HG03280 (cell line): ENCODE results near the gene NEB.
"Not testable (repeated sequence)": the region's sequence is repeated elsewhere in the genome, so short reads cannot be mapped to it uniquely, and the experiment has no call there.

Experiments
- ATAC-seq: cut with Tn5 transposase; IDR thresholded peaks from one replicate; pipeline ENCODE4 v1.9.1; 2021; ENCODE audit warnings: mild to moderate bottlenecking, moderate library complexity; ENCODE audit not compliant: unreplicated experiment

Gene NEB

GRCh38 chr2:151657667-151658076 lies 76.6 kb downstream of the NEB start:
- ATAC-seq: no peak

GRCh38 chr2:151655663-151656398 lies 78.4 kb downstream of the NEB start:
- ATAC-seq: no peak

- no peak for ATAC-seq
Observed at GRCh38 chr2:151654891-151655290, 79.4 kb downstream of the NEB start.

DNA sequence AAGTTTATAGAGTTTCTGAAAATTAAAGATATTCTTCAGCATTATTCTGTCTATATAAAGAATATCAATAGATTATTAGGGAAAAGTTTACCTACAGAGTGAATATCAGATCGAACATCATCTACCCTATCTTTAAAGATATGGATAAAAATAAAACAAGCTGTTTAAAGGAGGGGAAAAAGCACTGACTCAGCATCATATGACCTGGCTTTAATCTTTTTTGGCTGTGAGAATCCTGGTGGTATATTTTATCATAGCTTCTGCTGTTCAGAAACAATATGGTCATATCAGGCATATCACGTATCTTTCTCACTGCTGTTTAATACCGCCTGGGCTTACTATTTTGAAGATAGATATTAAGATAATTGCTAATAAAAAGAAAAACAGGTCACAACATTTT lies 80.2 kb downstream of the NEB start:
- no peak for ATAC-seq

- no peak for ATAC-seq
Observed at GRCh38 chr2:151651274-151651673, 83.0 kb downstream of the NEB start.

DNA sequence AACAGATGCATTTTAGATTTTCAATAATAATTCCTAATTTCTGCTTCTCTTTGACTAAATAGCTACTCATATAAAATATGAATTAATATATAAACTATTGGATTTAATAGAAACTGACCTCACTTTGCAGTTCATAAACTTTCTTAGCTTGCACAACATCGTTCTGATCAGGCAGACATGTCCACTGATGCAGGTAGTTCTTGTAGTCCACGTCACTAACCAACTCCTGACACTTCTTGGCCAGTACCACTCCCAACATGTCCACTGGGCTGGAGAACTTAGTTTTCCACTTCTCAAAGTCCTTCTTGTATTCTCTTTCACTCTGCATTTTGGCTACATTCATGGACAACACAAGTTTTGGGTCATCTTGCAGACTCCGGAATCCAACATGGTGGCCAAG lies 83.8 kb downstream of the NEB start:
- ATAC-seq: no peak

- no peak for ATAC-seq
Observed at GRCh38 chr2:151649966-151650365, 84.3 kb downstream of the NEB start.

DNA sequence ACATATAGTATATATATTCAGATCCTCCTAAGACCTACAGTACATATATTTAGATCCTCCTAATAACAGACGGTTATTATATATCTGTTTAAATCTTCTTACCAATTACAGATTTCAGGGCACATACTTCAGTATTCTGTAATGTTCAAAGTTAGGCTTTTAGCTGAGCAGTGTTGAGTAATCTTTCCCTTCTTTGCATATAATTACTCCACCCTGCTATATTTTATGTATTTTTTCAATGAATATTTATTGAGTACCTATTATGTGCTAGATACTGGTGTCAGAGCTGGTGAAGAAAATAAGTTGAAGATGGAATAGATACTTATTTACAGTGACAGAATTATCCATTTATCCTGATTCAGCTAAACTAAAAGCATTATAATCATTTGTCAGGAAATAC lies 84.9 kb downstream of the NEB start:
- ATAC-seq: no peak

GRCh38 chr2:151646512-151646911 lies 87.8 kb downstream of the NEB start:
- not testable (repeated sequence) for ATAC-seq

- no peak for ATAC-seq
Observed at GRCh38 chr2:151644580-151644979, 89.7 kb downstream of the NEB start.

GRCh38 chr2:151641895-151642294 lies 92.4 kb downstream of the NEB start:
- not testable (repeated sequence) for ATAC-seq

DNA sequence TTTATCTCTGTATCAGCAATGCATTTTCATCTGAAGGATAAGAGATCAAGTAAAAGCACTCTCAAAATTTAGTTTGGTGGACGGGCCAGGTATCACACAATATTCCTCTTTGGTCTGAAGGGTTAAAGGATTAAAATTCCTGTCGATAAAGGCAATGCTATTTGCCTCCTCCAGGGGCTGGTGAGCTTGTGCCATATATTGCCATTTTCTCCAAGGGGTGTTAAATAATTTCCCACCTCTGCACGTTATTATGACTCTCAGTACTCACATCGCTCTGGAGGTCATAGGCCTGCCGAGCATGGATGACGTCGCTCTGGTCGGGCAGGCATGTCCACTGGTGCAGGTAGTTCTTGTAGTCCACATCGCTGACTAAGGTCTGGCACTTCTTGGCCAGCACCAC lies 94.2 kb downstream of the NEB start:
- ATAC-seq: no peak

DNA sequence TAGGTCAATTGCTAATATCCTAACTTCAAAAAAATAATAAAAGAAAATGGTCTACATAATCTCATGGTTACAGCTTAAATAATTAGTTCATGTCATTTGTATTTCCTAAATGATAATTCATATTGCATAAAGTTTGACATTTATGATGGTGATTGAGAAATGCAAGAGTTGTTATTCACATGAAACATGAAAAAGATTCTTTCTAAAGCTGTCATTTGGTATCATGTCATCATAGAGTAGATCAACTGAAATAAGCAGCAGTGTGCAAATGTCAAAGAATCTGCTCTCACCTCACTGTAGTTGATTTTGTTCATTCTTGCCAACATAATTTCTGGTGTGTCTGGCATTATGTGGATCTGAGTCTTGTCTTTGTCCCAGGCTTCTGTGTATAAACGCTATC lies 95.3 kb downstream of the NEB start:
- ATAC-seq: no peak

- ATAC-seq: no peak
Observed at GRCh38 chr2:151638191-151638933, 95.9 kb downstream of the NEB start.

- ATAC-seq: no peak
Observed at GRCh38 chr2:151637271-151637781, 97.0 kb downstream of the NEB start.

DNA sequence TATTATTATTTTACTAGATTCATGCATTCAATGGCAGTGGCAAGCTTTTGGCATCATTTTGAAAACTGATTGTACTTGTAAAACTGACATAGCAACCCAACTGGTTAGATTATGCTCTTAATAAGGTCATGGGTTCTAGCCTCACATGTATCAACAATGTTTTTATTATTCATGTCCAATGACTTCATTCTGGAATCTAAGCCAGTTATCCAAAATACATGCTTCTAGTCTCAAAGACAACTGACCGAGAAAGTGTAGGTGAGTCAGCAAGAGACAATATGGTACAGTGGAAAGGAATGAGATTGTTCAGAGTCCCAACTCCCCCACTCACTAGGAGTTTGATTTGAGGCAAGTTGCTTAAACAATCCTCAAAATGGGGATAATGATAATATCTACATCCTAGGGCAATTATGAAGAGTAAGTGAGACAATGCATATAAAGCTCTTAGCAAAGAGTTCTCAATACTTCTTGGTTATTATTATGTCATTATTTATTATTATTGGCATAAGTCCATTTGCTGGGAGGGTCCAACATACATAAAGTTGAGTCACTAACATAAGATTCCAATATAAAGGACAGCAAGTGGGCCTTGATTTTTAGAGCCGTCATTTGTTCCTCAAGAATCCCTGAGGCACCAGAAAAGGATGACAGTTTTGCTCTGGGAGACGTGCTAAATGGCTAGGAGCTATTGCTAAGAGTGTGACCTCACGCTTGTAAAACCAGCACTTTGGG lies 99.4 kb downstream of the NEB start:
- ATAC-seq: no peak

DNA sequence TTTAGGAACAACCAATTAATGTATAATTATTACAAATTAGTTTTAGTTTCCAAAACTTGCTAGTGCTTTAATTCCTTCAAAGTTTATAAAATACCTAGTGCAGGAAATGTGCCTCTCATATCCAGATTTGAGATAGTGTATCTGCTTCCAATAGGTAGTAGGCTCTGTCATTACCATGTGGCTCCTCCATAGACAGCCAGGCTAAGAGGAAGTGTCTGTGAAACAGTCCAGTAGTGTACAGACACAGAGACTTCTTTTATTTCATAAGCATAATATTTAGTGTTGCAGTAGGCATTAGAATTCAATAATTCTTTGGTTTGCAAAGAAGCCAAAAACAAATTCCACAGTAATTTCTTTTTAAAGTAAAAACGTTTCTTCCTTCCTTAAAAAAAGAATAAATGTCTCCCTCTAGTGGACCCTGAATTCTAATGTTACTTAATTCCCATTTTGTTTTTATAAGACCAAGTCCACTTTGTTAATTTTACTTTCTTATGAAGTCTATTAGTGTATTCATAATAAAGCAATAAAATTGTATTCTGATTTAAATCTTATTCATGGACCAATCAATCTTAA lies 101.2 kb downstream of the NEB start:
- ATAC-seq: no peak

- ATAC-seq: no peak
Observed at GRCh38 chr2:151630372-151630771, 103.9 kb downstream of the NEB start.

DNA sequence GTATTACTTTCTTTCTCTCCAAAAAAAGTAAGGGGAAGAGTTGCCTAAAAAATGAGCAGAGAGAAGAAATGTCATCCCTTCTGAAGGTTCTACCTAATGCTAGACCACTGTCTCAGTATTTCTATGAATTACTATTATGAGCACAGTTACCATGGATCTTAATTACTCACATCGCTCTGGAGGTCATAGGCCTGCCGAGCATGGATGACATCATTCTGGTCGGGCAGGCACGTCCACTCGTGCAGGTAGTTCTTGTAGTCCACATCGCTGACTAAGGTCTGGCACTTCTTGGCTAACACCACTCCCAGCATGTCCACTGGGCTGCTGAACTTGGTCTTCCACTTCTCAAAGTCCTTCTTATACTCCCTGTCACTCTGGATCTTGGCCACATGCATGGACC lies 106.9 kb downstream of the NEB start:
- no peak for ATAC-seq

DNA sequence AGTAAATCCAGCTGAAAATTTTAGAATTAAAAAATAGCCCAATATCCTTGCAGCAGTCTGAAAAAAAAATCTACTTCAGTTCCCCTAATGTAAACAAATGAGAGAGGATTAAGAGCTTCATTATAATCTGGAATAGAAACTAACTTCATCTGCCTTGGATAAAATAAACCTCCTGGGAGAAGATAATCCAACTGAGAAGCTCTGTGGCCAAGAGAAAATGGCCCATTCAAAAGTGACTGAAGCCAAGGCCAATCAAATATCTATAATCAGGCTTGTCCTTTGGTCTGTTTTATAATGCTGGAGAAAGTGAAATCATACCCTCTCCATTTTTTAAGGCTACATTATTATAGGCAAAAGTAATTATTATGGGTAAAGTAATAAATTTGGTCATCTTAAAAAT lies 110.0 kb downstream of the NEB start:
- ATAC-seq: no peak

DNA sequence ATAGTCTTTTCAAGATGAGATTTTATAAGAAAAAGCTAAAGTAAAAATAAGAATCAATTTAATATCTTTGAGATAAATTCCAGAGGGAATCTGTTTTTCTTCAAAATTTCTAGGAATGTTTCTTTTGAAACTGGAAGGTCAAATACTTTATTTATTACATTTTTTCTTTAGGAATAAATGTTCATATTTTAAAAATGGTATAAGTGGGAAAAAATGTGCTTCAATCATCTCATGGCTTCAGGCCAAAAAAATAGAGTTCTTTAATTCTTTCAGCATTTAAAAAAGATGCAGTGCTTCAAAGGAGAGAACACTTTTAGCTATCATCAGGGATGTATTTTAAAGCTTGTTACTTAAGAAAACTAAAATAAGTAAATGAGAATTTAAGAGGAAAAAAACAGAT lies 110.6 kb downstream of the NEB start:
- ATAC-seq: no peak
